ENCODE results near the gene FRAT2. TPM values are rescaled to one million over a fixed set of nuclear protein-coding genes. Genes with fewer than 3 reads are reported as not detected.
A peak's percentile ranks its signal among the peaks of the same experiment; 100 is the strongest.

The FRAT2 gene
- total RNA-seq, 1 donor from 2014 or later: 8.6 TPM

DNA sequence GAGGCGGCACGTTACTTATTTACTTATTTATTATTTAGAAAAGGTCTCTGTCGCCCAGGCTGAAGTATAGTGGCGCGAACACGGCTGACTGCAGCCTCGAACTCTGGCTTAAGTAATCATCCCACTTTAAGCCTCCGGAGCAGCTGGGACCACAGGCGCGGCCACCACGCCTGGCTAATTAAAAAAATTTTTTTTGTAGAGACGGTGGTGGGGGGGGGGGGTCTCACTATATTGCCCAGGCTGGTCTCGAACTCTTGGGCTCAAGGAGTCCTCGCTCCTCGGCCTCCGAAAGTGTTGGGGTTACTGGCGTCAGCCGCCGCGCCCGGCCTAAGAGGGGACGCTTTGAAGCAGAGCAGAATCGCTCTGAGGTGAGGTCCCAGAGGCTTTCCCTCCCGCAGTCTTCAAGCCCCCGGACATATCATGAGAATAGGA lies 675 bp upstream of the FRAT2 start:
- H3K4me3 Mint-ChIP-seq: peak overlapping the region; percentile 80
- H3K4me1 Mint-ChIP-seq: peaks cover 37% of the 10 kb centered on the region
- H3K27ac Mint-ChIP-seq (ENCODE audit: unreplicated experiment): no peak overlapping the region
- peaks cover 5% of the 10 kb centered on the region for H3K36me3 Mint-ChIP-seq (ENCODE audit: low read depth)
- H3K27me3 Mint-ChIP-seq (ENCODE audit: low read depth): peaks cover 74% of the 10 kb centered on the region
- peak; percentile 2 for DNase-seq (ENCODE audit: low read depth, low spot score)
- H3K9me3 Mint-ChIP-seq: no peaks in the 10 kb centered on the region
- TF ChIP-seq, protein P1, sequence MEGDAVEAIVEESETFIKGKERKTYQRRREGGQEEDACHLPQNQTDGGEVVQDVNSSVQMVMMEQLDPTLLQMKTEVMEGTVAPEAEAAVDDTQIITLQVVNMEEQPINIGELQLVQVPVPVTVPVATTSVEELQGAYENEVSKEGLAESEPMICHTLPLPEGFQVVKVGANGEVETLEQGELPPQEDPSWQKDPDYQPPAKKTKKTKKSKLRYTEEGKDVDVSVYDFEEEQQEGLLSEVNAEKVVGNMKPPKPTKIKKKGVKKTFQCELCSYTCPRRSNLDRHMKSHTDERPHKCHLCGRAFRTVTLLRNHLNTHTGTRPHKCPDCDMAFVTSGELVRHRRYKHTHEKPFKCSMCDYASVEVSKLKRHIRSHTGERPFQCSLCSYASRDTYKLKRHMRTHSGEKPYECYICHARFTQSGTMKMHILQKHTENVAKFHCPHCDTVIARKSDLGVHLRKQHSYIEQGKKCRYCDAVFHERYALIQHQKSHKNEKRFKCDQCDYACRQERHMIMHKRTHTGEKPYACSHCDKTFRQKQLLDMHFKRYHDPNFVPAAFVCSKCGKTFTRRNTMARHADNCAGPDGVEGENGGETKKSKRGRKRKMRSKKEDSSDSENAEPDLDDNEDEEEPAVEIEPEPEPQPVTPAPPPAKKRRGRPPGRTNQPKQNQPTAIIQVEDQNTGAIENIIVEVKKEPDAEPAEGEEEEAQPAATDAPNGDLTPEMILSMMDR (conservative IDR thresholded peaks at IDR 0.05): no peak

- peaks cover 64% of the 10 kb centered on the region for H3K27me3 Mint-ChIP-seq (ENCODE audit: low read depth)
- peaks cover 5% of the 10 kb centered on the region for H3K36me3 Mint-ChIP-seq (ENCODE audit: low read depth)
- TF ChIP-seq, protein P1 (conservative IDR thresholded peaks at IDR 0.05): no peak
- H3K4me1 Mint-ChIP-seq: peaks cover 37% of the 10 kb centered on the region
- peak overlapping the region; percentile 83 for H3K27ac Mint-ChIP-seq (ENCODE audit: unreplicated experiment)
- H3K4me3 Mint-ChIP-seq: peak overlapping the region; percentile 94
- H3K9me3 Mint-ChIP-seq: no peaks in the 10 kb centered on the region
- peak; percentile 34 for DNase-seq (ENCODE audit: low read depth, low spot score)
These were observed 744 bp downstream of the FRAT2 start for GRCh38 chr10:97333601-97334369.

- Mint-ChIP-seq H3K4me3 (peak overlapping the region; percentile 94), H3K27me3 (ENCODE audit: low read depth) (peaks cover 59% of the 10 kb centered on the region), H3K4me1 (peaks cover 37% of the 10 kb centered on the region), H3K36me3 (ENCODE audit: low read depth) (peaks cover 5% of the 10 kb centered on the region), H3K27ac (ENCODE audit: unreplicated experiment) (peak overlapping the region; percentile 83), H3K9me3 (no peaks in the 10 kb centered on the region)
- TF ChIP-seq, protein P1 (conservative IDR thresholded peaks at IDR 0.05): peak; percentile 27
- peak; percentile 10 for DNase-seq (ENCODE audit: low read depth, low spot score)
These were observed 1.3 kb downstream of the FRAT2 start for GRCh38 chr10:97333351-97333600.

GRCh38 chr10:97332591-97333350 lies 1.8 kb downstream of the FRAT2 start:
- no peak overlapping the region for H3K27ac Mint-ChIP-seq (ENCODE audit: unreplicated experiment)
- H3K4me3 Mint-ChIP-seq: peak overlapping the region; percentile 94
- TF ChIP-seq, protein P1 (conservative IDR thresholded peaks at IDR 0.05): no peak
- peaks cover 5% of the 10 kb centered on the region for H3K36me3 Mint-ChIP-seq (ENCODE audit: low read depth)
- peaks cover 54% of the 10 kb centered on the region for H3K27me3 Mint-ChIP-seq (ENCODE audit: low read depth)
- DNase-seq (ENCODE audit: low read depth, low spot score): no peak
- no peaks in the 10 kb centered on the region for H3K9me3 Mint-ChIP-seq
- H3K4me1 Mint-ChIP-seq: peaks cover 33% of the 10 kb centered on the region

DNA sequence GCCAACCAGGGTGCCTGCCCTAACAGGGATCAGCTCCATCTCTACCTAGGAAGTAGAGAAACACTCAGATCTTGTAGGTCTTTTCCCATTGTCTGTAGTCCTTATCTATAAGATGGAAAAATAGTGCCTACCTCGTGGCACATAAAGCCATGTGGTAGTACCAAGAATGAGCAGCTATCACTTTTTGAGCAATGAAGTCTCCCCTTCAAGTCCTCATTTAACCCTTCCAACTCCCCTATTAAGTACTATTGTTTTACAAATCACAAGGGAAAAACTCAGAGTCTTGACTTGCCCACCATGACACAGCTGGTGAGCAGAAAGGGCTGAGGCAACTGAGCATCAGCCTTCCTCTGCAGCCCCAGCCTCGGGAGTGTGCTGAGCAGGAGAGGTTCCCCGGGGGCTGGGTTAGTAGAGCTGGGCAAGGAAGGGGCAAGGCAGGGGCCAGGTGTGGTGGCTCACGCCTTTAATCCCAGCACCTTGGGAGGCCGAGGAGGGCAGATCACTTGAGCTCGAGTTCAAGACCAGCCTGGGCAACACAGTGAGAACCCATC lies 3.3 kb downstream of the FRAT2 start:
- no peak overlapping the region for H3K27ac Mint-ChIP-seq (ENCODE audit: unreplicated experiment)
- DNase-seq (ENCODE audit: low read depth, low spot score): no peak
- H3K9me3 Mint-ChIP-seq: no peaks in the 10 kb centered on the region
- H3K27me3 Mint-ChIP-seq (ENCODE audit: low read depth): peaks cover 39% of the 10 kb centered on the region
- H3K36me3 Mint-ChIP-seq (ENCODE audit: low read depth): peaks cover 5% of the 10 kb centered on the region
- H3K4me1 Mint-ChIP-seq: peaks cover 19% of the 10 kb centered on the region
- TF ChIP-seq, protein P1 (conservative IDR thresholded peaks at IDR 0.05): no peak
- peak overlapping the region; percentile 94 for H3K4me3 Mint-ChIP-seq

Measured in neural crest cell (in vitro differentiated cells).